CD4-positive, alpha-beta T cell treated with Interferon gamma for 1 hour (primary cell): ENCODE results near the gene NR4A1.

Experiments
- DNase-seq: peaks from one replicate; pipeline ENCODE4 v3.0.0-alpha.2; 2020

The NR4A1 gene

DNA sequence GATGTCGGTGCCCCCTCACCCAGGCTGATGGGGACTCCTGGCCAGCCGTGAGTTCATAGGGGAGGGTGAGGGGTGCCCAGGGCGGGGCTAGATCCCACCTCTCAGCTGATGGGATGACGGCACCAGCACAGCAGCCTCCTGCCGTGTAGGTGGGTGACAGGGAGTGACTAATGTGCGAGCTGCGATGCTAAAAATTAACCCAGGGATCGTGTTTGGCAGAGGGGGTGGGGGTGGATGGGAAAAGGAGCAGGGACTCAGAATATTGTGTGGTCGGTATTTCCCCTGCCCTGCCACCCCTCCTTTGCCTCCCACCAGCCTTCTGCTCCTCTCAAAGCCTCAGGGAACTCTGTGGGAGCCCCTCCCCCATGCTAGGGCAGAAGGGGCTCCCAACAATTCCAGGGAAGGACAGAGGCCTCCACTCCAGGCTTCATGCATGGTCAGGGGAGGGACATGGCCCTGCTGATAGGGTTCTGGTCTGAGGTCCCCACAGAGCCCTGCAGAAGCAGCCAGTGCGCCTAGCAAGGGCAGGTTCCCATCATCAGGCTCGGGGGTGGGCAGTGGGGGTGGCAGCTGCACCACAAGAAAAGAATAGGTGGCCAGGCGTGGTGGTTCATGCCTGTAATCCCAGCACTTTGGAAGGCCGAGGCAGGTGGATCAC is 32.0 kb upstream of the NR4A1 start:
- no peak for DNase-seq

DNA sequence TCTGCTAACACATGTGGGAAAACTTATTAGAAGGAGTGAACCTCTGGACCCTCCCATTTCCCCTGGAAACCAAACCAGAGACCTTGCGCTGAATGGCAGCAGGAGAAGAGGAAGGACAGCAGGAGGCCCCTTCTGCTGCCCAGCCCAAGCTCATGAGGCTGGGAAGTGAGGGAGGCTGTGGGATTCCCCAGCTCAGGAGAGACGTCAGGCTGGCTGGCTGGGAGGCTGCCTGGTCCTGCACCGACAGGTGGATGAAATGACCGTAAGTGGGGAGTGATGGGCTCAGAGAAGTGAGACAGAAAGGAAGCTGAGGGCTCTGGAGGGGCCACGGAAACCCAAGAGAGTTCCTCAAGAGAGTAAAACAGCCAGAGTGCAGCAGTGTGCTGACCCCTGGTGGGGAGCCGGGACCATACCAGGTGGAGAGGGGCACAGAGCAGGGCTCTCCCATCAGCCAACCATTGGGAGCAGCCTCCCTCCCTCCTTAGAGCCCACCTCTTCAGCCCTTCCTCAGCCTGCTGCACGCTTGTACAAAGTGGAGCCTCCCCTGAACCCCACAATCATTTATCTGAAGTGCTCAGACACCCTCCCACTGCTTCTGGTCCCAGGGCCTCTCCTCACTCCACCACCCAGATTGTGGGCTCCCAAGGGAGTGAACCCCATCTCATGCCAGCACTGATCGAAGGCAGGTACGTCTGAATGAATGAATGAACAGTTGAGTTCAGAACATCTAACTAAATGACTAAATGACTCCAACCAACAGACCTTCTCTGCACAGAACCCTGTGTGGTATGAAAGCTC is 30.5 kb upstream of the NR4A1 start:
- peak; percentile 72 for DNase-seq

DNA sequence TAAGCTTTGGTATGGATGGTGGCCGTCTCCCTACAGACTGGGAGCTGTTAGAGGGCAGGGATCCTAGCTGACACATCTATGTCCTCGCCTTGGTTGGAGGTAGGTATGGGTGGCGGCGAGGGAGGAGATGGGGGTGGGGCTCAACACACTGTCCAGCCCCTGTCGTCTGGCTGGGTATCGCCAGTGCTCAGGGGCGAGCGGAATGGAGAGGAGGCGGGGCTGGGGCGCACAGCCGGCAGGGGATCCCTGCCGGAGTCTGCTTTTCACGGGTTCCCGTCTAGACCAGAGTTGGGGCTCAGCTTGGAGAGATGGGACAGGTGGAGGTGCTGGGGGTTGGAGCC is 28.4 kb upstream of the NR4A1 start:
- no peak for DNase-seq

DNA sequence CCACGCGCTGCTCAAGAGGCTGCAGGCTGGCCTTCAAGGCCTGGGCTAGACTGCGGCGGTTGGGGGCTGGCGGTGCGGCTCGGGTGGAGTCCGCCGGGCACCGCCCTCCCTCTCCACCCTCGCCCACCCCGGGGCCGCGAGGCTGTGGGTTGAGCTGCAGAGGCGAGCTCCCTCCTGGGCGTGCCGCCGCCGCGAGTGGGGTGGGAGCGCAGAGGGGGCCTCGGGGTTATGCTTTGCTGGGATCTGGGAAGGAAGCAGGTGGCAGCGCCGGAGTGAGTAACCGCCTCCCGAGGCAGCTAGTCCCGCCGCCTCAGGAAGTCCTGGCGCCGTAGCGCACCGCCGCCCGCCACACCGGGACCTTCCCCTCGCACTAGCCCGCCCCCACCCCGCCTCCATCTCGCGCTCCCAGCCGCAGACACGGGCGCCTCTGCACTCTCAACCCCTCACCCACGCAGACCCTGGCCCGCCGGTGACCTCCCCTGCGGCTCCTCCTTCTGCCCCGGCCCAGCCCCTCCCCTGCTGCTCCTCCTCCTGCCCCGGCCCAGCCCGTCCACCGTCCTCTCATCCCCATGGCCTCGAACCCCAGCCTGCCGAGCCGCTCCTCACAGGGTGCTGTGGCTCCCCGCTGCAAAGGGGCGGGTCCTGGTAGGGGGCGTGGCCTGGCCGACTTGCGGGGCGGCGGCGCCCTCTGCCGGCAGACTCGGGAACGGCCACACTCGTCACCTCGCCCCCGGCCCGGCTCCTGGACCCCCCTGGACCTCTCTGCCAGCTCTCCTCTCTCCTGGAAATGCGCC is 27.9 kb upstream of the NR4A1 start:
- DNase-seq: peak; percentile 86

DNA sequence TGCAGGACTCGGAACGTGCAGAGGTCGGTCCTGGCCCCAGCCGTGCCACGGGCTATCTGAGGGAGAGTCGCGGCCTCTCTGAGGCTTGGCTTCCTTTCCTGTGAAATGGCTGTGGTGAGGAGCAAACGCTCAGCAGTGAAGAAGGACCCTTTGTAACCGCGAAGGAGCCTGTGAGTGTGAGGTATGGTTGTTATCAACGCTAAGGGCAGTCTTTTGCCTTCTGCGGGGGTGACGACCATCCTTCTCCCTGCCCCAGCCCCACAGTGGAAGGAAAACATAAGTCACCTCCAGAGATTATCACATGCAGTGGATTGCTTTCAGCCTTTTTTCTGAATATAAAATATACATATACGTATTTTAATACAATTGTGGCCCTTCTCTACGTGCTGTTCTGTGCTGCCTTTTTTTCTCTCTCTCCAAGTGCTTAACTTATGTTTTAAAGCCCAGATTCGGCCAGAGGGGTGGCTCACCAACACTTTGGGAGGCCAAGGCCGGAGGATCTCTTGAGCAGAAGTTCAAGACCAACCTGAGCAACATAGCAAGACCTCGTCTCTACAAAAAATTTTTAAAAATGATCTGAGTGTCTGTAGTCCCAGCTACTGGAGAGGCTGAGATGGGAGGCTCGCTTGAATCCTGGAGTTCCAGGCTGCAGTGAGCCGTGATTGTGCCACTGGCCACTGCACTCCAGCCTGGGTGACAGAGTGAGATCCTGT is 27.1 kb upstream of the NR4A1 start:
- no peak for DNase-seq

DNA sequence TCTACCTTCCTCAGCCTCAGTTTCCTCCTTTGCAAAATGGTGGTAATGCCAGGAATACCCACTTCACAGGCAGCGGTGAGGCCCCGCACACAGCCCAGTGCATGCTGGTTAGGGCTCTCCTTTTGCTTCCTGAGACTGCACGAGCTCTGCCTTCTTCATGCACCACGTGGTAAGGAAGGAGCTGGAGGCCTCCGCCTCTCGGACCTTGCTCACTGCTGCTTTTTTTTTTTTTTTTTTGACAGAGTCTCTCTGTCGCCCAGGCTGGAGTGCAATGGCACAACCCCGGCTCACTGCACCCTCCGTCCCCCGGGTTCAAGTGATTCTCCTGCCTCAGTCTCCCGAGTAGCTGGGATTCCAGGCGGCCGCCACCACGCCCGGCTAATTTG is 26.4 kb upstream of the NR4A1 start:
- DNase-seq: peak; percentile 57

DNA sequence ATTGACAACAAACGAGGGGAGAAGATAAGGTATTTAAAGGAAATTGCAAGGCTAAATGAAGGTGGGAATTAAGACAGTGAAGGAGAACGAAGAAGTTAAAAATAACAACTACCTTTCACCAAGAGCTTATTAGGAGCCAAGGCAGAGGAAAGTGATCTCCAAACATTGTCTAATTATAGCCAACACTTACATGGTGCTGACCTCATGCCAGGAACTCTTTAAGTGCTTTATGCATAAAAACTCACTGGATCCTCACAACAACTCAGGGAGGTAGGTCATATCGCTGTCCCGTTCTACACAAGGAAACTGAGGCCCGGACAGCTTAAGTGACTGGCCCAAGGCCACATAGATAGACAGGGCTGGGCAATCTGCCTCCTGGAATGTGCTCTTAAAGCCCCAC is 25.0 kb upstream of the NR4A1 start:
- DNase-seq: no peak

DNA sequence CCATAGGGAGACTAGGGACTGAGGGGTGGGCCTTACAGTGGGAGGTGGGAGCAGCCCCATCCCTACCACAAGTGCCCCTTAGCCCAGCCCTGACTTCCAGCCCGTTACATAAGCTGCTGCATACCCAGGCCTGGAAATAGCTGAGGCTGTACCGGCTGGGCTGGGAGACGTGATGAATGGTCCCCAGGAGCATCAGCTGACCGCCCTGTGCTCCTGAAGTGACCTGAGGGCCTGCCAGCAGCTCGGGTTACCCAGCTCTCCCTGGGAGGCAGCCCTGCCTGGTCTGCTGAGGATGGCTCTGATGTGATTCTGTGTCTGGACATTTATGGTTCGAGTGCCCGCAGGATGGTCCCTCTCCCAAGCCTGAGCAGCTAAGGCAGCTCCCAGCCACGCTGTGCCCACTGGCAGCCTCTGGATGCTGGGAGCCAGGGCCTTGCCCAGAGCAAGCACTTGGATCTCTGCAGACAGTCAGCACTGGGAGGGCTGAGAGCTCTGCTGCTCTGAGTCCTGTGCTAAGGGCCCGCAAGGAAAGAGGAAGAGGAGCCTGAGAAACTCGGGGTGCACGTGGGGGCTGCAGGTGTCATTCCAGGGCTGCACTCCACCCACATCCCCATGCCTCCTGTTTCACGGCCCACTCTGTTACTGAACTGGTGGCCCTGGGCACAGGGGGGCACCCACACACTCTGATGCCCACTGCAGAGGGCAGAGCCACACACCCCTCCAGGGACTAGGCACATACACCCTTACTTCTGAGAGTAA is 24.0 kb upstream of the NR4A1 start:
- no peak for DNase-seq

DNA sequence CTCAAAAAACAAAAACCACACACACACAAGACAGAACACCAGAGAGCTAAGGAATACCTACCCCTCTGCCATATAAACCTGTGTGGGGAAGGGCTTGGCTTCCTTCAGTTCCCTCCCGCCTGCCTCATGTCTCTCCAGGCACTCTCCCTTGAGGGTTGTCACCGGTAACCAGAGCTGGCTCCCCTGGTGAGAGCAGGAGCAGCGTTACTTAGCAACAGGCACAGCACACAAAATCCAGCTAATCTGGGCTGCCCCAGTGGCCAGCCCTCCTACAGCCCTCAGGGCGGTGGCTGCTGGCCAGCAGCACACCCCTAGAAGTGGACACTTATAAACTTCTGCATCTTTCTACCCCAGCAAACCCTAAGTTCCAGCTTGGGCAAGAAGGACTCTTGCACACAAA is 21.6 kb upstream of the NR4A1 start:
- no peak for DNase-seq

DNA sequence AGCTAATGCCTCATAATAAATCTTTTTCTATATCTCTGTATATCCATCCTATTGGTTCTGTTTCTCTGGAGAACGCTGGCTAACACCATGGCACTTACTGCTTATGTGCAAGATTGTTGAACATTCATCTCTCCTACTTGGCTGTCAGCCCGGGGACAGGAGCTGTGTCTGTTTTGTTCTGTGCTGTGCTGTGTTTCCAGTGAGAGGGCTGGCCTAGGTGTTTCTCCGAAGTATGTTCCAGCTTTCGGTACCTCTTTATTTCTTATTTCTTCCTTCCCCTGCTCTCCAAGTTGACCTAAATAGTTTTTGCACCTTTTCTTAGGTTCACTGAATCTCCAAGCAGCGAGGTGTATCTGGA is 18.8 kb upstream of the NR4A1 start:
- no peak for DNase-seq

DNA sequence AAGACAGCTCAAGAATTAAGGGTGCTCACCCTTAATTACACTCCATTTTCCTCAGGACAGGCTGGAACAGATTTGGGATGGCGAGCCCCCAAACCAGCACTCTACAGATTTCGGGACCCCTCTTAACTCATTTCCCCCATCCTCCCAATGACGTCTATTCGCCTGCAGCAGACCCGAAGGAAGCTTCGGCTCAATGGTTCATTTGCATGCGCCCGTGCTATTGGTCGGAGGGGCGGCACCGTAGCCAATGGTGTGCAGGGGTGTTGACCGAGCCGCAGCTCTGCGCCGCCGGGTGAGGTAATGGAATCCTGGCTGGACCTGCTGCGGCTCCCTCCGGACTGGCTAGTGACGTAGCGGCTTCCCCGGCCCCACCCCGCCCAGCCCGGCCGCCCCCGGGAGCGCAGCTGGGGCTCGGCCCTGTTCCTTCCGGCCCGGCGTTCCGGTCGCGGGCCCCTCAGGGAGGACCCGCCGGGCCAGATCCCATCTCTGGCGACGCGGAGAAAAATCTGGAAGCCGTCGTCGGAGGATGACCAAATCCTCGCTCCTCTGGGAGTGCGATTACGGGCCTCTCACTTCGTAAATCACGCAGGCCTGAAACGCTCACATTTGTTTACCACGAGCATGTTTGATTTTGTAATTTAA is 18.3 kb upstream of the NR4A1 start:
- peak; percentile 95 for DNase-seq

DNA sequence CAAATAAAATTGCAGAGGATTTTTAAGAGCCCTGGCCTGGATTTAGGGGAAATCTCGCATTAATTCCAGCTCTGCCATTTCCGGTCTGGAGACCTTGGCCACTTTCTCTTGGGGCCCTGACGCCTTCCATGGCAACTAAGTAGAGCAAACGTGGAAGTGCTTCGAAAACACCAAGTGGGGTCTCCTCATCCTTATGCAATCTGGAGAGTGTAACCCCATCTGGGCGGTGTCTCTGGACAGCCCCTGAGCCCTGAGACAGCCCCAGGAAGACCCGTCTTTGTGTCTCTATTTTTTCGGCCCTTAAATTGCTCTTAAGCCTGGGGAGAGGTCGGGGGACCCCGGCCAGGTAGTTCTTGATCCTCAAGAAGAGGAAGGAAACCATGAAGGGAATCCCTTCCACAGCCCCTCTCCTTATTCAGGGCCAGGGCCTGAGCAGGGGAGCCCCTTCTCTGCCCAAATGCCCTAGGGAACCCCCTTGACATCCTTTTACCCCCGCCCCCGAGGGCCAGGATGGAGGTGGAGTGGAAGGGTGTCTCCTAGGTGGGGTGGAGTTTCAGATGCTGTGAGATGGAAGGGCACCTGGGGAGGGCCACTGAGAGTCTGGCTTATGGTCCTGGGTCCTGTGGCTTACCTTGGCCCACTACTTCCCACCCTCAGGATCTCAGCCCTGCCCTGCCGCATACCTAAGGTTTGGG is 17.6 kb upstream of the NR4A1 start:
- DNase-seq: no peak

DNA sequence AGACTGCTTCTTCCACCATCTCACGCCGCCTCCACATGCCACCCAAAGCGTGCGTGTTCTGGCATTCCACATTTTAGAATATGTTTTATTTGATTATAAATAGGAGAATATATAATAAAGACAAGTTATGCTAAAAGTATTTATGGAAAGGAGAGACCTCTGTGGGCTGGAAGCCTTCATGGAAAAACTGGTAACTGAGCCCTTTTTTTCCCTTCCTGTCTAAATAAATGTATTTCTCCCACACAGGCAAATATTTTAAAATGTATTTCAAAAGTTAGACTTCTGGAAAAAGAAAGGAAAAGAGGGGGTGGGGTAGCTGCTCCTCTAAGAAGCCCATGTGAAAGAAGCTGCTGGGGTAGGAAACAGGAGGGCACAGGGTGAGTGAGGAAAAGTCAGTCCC is 16.1 kb upstream of the NR4A1 start:
- no peak for DNase-seq

DNA sequence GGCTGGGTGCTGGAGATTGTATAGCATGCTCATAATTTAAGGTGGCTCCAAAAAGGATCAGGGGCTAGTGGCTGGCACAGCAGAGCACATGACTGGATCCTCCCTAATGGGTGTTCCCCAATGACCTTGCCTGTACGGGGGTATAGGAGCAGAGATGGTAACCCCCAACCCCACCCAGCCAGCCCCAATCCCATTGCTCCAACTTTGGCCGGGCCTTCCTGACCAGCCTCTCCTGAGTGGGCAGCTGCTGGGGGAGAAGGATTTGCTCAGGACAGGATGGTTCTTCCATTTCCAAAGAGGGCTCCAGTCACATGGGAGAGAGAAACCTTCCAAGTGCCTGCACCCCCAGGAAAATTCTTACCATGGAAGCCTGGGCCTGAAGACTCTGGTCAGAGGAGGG is 15.3 kb upstream of the NR4A1 start:
- no peak for DNase-seq

DNA sequence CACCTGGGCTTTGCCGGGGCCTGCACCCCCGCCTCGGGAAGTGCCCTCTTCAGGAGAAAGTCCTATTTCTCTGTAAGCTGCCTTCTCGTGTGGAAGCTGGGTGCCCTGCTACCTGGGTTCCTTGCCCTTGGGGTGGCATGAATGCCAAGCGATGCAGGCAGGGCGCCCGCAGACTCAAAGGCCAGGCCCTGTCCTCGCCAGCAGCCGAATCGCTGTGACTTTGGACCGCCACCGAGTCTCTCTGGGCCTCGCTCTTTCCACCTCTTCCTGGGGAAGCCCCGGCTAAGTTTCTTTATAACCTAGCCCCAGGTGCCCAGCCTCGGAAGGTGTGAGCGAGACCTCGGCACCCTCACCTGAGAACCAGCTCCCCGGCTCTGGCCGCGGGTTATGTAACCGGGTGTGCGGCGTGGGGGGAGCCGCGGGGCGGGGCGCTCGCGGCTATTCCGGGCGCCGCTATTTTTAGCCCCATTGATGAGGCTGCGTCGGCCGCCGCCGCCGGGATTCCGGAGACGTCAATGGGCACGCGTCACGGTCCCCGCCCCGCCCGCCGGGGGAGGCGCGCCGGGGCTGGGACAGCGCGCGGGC is 14.6 kb upstream of the NR4A1 start:
- DNase-seq: peak; percentile 94

DNA sequence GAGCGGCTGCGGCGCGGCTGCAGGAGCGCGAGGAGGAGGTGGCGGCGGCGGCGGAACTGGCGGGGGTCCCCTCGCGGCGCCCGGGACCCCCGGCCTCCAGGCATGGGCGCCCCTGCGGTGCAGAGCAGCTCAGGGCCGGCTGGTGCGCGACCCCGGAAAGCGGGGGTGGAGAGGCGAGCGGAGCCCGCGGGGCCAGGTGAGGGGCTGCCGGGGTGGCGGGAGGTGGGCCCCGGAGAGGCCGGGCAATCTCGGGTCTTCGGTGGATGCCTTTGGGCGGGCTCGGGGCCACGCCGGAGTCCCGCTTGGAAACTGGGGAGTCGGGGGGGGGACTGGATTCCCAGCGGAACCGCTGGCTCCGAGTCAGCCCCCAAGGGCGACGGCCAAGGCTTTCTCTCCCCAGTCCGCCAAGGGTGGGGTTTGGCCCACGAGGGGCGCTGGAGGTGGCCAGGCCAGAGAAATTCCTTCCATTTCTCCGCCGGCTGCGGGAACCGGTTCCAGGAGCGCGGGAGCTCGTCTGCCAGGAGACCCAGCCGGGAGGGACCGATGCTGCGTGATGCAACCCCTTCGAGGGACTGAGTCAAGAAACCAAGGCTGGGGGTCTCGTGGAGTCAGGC is 13.9 kb upstream of the NR4A1 start:
- DNase-seq: no peak

DNA sequence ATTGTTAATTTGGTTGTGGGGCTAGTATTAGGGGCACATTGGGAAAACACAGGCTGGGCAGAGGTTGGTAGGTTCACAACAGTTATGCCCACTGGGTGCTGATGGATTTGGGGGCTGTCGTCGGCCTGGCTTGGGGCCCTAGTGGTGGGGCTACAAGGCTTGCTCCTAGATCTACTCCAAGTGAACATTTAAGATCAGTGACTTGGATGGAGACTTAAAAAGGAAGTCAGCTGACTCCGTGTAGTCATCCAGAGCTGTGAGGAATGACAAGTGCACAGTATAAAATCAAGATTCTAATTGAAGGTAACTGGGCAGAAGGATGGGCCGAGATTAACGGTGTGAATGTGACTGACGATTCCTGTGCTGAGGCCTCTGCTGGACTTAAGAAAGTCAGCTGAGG is 12.8 kb upstream of the NR4A1 start:
- no peak for DNase-seq

DNA sequence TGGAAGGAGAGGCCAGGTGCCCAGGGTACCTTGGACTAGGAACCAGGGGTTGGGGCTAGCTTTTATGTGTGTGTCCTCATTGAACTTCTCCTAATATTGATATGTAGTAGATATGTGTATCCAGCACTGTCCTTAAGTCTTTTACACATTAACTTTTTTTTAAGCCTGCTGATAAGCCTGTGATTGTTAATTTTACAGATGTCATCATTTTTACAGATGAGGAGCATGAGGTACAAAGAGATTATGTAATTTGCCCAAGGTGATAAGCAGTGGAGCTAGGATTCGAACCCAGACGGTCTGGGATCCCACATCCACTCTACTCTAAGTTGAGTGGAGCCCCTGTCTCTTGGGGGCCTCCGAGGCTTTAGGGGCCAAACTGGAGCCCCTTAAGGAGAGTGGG is 10.2 kb upstream of the NR4A1 start:
- DNase-seq: no peak

DNA sequence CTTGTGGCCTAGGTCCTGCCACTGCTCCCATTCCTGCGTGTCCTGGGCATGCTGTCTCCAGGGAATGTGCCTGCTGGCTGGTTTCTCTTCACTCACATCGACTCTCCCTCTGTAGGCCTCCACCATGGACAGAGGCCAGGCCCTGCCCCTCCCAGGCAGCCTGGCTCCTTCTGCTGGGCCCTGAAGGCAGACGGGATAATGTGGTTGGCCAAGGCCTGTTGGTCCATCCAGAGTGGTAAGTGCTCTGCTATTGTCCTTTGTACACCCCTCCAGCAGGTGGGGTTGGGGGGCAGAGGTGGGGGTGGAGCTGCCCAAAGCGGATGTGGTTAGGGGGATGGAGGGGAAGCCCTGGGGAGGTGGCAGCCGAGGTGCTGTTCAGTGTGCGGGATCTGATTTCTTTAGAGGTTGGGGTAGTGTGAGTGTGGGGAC is 9.5 kb upstream of the NR4A1 start:
- peak; percentile 80 for DNase-seq

DNA sequence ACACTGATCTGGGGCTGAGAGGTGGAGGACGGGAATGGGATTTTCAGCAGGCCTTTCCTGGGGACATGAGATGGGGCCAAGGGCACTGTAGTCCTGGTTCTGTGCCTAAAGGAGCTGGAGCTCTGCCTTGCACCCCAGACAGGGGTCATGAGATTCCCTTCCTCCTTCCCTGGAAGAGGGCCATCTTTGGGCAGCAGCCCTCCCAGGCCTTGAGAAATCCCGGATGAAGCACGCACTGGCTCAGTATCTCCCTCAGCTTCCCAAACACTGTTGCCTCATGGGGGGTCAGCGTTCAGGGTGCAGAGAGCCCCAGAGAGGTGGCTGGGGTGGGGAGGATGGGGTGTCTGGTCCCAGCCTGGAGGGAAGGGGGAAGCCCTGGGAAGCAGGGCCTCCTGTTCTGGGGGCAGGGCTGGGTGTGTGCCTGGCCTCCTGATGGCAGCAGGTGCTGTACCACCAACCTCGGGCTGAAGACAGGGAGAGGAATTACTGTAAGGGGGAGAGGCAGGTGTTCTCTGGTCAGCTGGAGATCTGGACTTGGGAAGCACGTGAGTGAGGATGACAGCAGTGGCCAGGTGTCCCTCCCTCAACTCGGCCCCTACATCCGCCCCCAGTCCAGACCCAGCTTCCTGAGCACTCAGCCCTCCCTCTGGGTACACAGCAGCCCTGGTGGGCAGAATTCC is 8.4 kb upstream of the NR4A1 start:
- DNase-seq: no peak
